ENCODE measurements around the gene PDE4C.
"Not testable (repeated sequence)": the region's sequence is repeated elsewhere in the genome, so short reads cannot be mapped to it uniquely, and the experiment has no call there.

The PDE4C gene

GRCh38 chr19:18214779-18215433 is 11.3 kb downstream of the PDE4C start:
- TF ChIP-seq, protein P1, sequence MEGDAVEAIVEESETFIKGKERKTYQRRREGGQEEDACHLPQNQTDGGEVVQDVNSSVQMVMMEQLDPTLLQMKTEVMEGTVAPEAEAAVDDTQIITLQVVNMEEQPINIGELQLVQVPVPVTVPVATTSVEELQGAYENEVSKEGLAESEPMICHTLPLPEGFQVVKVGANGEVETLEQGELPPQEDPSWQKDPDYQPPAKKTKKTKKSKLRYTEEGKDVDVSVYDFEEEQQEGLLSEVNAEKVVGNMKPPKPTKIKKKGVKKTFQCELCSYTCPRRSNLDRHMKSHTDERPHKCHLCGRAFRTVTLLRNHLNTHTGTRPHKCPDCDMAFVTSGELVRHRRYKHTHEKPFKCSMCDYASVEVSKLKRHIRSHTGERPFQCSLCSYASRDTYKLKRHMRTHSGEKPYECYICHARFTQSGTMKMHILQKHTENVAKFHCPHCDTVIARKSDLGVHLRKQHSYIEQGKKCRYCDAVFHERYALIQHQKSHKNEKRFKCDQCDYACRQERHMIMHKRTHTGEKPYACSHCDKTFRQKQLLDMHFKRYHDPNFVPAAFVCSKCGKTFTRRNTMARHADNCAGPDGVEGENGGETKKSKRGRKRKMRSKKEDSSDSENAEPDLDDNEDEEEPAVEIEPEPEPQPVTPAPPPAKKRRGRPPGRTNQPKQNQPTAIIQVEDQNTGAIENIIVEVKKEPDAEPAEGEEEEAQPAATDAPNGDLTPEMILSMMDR (IDR thresholded peaks at IDR 0.05; ENCODE audit: low read depth, low read length) = no peak
- no peak overlapping the region for H3K4me3 ChIP-seq (replicated peaks in 1 of 2; ENCODE audit: low read depth in 2 of 2, low read length in 2 of 2)
- peak; percentile 31 to 68 for DNase-seq (ENCODE audit: low read depth in 2 of 2)

DNA sequence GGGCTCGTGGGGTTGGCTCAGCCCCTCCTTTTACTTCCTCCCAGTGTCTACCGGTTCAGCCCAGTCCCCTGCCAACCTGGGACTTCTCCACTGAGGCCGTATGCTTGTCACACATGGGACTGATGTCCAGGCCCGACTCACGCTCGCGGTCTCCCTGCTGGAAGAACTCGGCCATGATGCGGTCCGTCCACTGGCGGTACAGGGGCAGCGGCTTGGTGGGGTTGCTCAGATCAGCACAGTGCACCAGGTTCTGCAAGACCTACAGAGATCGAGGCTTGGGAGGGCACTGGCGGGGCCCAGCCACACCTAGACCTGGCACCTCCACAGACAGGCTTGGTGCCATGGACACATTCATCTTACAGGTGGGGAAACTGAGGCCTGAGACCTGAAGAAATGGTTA is 14.6 kb downstream of the PDE4C start:
- H3K4me3 ChIP-seq (replicated peaks in 1 of 2; ENCODE audit: low read depth in 2 of 2, low read length in 2 of 2) = no peak overlapping the region
- TF ChIP-seq, protein P1 (IDR thresholded peaks at IDR 0.05; ENCODE audit: low read depth, low read length) = no peak
- no peak for DNase-seq (ENCODE audit: low read depth in 2 of 2)

- not testable (repeated sequence) for DNase-seq (ENCODE audit: low read depth in 2 of 2); H3K4me3 ChIP-seq (replicated peaks in 1 of 2; ENCODE audit: low read depth in 2 of 2, low read length in 2 of 2)
Observed at GRCh38 chr19:18209912-18210311, 16.3 kb downstream of the PDE4C start.

DNA sequence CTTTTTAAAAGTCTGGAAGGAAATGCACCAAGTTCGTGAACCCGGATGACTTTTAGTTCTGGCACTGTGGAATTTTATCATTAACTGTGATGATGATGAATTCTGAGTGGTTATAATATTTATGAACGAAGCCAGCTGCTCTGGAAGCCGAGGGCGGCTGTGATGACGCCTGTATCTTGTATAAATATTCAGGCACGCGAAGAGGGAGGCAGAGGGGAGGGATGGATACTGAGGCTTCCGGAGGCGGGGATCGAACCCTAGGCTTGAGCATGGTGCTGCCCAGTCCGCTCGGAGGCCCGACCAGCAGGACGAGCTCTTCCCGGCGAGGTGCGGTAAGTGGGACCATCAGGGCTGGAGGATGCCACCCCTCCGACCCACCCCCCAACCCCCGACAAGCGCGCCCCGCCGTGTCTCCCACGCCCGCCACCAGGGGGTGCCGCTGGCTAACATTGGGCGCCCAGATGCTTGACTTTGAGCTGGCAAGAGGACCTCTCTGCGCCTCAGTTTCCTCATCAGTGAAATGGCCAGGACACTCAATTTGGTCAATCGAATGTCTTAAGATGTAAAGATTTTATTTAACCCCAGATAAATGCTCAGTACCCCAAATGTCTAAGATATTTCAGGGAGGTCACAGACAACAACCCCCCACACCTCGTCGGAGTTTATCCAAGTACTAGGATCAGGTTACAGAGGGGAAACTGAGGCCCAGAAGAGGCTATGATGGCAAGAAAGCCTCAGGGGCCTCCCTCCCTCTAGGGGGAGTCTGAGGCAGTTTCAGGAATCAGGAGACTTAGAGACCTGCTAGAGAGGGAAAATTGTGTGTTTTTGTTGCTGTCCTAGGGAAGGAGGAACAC is 17.9 kb downstream of the PDE4C start:
- TF ChIP-seq, protein P1 (IDR thresholded peaks at IDR 0.05; ENCODE audit: low read depth, low read length) = peak; percentile 60
- DNase-seq (ENCODE audit: low read depth in 2 of 2) = peak; percentile 88 to 89
- peak overlapping the region in 1 of 2 donors; percentile 32 for H3K4me3 ChIP-seq (replicated peaks in 1 of 2; ENCODE audit: low read depth in 2 of 2, low read length in 2 of 2)

- DNase-seq (ENCODE audit: low read depth in 2 of 2) = no peak
- H3K4me3 ChIP-seq (replicated peaks in 1 of 2; ENCODE audit: low read depth in 2 of 2, low read length in 2 of 2) = no peak overlapping the region
- TF ChIP-seq, protein P1 (IDR thresholded peaks at IDR 0.05; ENCODE audit: low read depth, low read length) = no peak
Observed at GRCh38 chr19:18206018-18206417, 20.2 kb downstream of the PDE4C start.

GRCh38 chr19:18205200-18205892 is 20.9 kb downstream of the PDE4C start:
- TF ChIP-seq, protein P1 (IDR thresholded peaks at IDR 0.05; ENCODE audit: low read depth, low read length) = no peak
- H3K4me3 ChIP-seq (replicated peaks in 1 of 2; ENCODE audit: low read depth in 2 of 2, low read length in 2 of 2) = peak overlapping the region; percentile 68 to 73
- peak; percentile 76 to 83 for DNase-seq (ENCODE audit: low read depth in 2 of 2)
